GM18517 (cell line): ENCODE data around the gene NAA25.

Experiments used
- ATAC-seq: cut with Tn5 transposase; IDR thresholded peaks from one replicate; pipeline ENCODE4 v1.9.1; 2021; ENCODE audit warnings: mild to moderate bottlenecking, moderate library complexity; ENCODE audit not compliant: unreplicated experiment

NAA25 gene

DNA sequence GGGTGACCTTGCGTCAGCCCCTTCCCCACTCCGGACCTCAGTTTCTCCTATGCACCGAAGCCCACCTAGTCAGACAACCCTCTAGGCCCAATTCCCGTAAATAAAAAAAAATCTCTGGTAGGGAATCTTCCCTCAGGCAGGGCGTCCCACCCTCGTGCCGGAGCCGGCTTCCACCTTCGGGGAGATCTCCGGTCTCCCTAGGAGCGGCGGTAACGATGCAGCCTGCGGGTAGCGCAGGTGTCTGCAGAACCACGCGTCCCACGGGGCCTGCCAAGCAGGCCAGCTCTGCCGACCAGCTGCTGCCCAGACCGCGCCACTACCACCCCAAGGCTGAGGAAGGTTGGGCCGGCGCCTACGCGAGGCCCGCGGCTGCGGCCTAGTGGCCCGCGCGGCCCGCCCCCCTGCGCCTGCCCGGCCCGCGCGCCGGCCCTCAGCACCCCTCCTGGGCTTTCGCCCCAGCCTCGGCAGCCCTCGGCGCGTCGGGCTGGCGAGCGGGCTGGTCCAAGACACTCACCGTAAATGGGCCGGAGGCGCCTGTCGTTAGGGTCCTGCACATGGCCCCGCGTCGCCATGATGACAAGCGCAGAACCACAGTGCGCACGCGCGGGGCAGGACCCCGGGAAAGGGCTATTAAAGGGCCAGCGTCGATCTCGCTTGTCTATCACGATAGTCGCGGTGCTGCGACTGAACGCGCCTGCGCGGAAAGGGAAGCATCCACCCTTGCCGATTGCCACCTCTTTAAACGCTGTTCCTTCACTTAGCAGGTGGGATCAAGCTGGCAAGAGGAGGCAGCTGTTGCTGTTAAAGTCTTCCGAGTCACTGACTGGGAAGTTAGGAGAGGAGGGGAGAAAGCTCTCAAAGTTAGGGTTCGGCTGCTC lies at the start of gene NAA25:
Gene NAA25, minus strand, starts transcription at position 582 of the 878 bp plus-strand sequence. Its CDS starts 10 bp downstream, at position 572.
- peak; percentile 62 for ATAC-seq

DNA sequence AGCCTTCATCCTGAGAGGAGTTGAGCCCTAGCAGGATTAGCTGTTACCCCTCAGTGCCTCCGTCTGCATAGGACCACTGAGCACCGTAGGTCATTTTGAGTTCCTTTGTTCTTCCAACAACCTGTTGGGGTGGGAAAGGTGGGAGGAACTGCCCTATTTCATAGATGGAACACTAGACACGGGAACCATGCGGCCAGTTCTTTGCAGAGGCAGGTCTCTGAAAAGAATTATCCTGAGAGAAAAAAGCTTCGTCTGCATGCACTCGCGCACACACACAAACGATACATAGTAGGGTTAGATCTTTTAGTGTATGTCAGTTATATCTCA lies 45.3 kb upstream of the NAA25 start:
- no peak for ATAC-seq

DNA sequence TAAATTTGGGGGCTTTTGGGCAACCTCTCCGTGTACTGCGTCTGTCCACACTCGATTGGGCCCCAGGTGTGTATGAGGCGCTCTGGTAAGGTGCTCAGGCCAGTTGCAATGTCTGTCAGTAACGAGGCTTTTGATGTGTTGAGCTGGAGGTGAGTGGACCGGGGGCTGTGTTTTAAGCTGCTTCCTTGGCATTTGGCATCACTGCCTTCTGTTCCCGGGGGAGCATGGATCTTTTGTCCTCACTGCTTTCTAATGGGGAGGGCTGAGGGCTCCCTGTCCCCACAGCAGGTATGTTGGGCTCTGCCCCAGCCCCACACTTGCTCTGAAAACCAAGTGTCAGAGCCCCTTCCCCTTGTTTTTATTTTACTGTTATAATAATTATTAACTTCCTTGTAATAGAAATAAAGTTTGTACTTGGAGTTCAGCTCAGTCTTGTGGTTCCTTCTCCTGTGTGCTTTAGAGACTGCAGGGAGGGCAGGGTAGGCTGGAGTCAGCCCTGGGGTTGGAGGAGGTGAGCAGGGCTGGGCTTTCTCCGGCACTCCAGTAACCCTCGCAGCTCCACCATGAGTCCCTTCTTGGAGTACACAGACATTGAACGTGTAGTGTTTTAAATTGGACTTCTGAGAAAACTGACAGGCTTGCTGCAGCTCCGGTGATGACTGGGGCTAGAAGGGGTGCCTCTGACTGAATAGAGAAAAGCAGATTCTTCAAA lies 44.8 kb upstream of the NAA25 start:
- ATAC-seq = no peak

DNA sequence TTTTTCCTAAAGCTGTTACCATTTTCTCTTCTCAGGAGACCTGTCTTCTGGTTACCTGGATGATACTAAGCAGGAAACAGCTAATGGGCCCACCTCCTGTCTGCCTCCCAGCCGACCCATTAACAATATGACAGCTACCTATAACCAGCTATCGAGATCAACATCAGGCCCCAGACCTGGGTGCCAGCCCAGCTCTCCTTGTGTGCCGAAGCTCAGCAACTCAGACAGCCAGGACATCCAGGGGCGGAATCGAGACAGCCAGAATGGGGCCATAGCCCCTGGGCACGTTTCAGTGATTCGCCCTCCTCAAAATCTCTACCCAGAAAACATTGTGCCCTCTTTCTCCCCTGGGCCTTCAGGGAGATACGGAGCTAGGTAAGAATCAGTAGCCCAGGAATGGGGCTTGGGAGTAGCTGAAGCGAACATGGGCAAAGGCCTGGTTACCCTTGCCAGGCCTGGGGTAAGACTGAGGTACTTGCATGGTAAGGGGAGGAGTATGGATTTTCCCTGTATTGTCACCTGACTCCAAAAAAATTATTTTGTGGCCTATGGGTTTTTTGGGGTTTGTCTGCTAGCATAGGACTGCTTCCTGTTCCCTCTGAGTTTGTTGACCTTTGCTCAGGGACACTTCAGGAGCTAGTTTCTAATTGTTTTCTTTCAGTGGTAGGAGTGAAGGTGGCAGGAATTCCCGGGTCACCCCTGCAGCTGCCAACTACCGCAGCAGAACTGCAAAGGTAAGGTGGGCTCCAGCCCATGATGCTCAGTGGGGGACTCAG lies 43.4 kb upstream of the NAA25 start:
- ATAC-seq = no peak

DNA sequence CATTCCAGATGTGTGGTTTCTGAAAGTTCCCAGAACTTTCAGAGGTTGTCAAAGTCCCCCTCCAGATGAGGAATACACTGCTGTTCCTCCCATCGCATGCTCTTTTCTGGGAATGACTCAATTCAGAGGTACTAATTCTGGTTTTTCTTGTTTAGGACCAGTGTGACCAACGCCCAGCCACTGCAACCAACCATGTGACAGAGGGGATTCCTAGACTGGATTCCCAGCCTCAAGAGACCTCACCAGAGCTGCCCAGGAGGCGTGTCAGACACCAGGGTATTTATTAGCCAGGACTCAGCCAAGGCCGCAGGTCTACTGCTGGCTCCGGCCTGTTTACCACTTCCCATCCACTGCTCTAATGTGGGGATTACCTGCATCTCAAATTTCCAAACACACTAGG lies 41.0 kb upstream of the NAA25 start:
- no peak for ATAC-seq

DNA sequence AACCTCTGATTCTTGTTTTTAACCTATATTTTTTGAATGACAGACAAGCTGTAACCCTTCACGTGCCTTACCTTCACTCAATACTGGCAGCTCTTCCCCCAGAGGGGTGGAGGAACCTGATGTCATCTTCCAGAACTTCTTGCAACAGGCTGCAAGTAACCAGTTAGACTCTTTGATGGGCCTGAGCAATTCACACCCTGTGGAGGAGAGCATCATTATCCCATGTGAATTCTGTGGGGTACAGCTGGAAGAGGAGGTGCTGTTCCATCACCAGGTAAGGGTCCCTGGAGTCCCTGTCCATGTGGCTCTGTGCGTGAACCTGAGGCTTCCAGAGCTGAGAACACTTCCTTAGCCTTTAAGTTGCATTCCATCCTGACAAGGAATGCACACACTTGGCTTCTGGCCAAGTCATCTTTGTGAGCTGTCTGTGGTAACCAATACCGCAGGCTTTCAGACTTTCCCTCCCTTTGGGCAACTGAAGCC lies 39.5 kb upstream of the NAA25 start:
- no peak for ATAC-seq

DNA sequence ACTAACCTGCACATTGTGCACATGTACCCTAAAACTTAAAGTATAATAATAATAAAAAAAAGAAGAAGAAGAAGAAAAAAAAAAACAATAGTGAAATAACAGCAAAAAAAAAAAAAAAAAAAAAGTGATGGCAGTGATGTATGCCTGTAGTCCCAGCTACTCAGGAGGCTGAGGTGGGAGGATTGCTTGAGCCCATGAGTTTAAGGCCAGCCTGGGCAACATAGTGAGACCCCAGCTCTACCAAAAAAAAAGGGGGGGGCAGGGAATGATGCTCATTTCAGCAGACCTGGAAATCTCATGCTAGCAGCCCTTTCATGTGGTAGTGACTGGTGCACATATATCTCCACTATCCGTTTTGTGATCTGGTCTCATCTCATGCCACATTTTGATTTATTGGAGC lies 37.5 kb upstream of the NAA25 start:
- no peak for ATAC-seq

DNA sequence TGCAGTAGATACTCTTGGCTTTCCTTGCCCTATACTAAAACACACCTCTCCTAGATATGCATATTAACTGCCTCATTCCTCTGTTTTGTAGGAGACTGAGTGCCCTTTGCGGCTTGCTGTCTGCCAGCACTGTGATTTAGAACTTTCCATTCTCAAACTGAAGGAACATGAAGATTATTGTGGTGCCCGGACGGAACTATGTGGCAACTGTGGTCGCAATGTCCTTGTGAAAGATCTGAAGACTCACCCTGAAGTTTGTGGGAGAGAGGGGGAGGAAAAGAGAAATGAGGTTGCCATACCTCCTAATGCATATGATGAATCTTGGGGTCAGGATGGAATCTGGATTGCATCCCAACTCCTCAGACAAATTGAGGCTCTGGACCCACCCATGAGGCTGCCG lies 32.1 kb upstream of the NAA25 start:
- no peak for ATAC-seq

DNA sequence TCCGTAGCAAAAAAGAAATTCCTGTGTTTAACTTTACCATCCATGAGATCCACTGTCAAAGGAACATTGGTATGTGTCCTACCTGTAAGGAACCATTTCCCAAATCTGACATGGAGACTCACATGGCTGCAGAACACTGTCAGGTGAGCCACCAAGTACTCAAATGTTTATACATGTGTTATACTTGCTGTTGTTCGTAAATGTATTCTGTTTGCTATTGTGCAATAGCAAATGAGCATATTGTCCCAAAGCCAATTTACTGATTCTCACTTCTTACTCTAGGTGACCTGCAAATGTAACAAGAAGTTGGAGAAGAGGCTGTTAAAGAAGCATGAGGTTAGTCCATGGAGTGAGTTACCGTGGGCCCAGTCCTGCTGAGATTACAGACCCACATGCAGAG lies 26.1 kb upstream of the NAA25 start:
- no peak for ATAC-seq

DNA sequence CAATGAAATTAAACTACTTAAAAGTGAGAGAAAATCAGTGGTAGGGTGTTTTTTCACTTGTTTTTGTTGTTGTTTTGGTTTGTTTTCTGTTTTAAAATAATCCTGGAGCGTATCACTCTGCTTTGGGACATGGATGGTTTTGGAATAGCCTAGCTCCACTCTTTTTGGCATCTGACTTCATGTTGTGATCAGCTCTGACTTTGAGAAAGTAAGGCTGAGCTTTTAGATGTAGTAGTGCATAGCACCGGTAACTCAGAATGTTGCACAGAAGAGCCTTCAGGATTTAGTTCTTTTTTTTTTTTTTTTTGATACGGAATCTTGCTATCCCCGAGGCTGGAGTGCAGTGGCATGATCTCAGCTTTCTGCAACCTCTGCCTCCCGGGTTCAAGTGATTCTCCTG lies 24.8 kb upstream of the NAA25 start:
- ATAC-seq = no peak

DNA sequence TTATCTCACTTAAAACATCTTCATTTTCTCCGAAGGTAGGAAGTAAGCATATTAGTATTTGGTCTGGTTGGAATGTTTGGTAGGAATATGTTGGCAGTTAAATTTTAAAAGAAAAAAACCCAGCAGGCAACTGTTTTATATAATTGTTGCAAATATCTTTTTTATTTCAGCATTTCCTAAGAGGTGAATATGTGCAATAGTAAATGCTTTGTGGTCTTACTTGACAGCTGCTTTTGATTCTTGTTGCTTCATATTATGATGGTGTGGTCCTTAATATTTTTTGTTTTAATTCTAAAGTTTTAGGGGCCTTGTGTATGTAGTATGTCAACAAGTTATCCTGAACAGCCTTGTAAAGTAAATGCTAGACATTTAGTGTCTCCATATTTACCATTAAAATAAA lies 23.1 kb upstream of the NAA25 start:
- ATAC-seq = no peak

DNA sequence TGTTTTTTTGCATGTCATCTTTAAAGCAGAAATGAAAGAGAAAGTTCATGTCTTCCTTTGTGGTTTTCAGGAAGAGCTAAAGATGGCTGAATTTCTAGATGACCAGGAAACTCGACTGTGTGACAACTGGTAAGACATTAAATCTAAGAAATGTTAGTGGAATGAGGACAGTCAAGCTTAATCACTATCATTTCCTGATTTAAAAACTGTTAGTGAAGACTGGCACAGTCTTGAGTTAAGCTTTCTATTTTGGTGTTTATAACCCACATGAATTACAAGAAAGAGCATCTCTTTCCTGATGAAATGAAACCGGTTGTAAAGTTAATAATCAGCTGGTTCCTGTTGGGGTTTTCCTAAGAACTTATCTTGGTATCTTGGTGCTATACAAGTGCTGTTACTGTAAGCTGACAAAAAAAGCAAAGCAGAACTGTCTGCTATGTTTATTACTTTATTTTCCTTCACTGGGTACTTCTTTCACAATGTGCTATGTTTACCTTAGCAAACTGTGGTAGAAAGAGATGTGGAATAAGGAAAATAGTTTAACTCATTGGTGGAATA lies 21.9 kb upstream of the NAA25 start:
- ATAC-seq = peak; percentile 65

DNA sequence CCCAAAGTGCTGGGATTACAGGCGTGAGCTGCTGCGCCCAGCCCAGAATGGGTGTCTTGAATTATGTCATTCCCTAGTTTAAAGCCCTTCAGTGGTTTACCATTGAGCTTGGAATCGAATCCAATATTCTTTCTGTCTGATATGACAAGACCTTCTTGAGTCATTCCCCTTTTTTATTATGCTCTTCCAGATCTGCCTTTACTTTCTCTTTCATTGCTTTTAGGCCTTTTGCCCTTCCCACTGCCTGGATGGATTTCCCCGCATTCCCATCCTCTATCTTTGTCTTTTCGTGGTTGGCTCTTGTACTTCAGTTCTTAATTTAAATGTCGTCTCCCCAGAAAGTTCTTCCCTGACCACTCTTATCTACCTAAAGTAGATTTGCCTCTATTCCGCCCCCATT lies 18.3 kb upstream of the NAA25 start:
- ATAC-seq = no peak

DNA sequence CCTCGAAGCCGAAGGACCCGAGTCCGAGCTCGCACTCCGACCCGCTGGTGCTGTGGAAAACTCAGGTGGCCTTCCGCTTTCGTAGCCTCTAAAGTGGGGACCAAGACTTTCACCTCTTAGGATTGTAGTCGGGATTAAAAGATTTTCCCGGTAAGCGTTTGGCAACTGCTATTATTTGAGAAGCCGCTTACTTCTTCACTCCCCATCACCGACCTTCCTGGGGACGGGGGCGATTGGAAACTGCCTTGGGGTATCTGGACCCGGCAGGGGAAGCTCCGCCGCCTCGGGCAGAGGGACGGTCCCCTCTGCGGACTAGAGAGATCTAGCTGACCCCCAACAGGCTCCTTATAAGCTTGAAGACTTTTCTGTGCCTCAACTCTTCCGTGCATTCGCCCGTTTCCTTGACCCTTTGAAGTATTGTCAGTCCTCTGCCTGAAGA lies 17.4 kb upstream of the NAA25 start:
- no peak for ATAC-seq

DNA sequence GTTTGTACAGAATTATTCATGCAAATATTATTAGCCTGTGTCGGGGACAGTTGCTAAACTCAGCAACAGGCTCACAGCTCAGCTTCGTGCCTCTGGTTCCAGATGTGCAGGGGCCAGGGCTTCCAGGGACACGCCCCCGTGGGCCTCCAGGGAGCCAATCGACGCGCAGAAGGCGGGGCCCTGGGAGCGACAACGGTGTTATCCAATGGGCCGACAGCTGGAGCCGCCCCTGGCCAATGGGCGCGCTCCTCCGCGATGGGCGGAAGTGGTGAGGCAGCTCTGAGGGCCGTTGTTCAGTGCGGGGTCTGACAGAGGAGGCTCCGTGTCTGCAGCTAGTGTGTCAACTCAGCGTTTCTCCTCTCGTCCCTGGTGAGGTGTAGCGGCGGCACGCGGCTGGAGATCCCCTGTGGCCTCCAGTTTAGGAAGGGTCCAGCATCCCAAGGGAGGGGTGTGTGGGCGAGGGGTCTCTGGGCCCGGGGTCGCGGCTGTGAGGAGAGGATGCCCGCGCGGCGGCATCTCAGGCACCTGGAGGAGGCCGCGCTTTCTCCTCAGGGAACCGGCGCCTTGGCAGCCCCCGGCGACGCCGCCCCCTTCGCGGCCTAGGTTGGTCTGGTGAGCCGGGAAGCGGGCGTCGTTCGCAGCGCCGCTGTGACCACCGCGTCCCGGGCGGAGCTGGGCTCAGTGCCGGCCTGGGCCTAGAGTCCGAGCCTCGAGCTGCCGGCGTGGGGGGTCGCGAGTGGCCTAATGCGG lies 16.8 kb upstream of the NAA25 start, which contains the start of gene TRAFD1:
Gene TRAFD1, plus strand, starts transcription at position 311 of the 750 bp plus-strand sequence. CDS start 4,963 bp downstream, outside the sequence.
- peak; percentile 91 for ATAC-seq

DNA sequence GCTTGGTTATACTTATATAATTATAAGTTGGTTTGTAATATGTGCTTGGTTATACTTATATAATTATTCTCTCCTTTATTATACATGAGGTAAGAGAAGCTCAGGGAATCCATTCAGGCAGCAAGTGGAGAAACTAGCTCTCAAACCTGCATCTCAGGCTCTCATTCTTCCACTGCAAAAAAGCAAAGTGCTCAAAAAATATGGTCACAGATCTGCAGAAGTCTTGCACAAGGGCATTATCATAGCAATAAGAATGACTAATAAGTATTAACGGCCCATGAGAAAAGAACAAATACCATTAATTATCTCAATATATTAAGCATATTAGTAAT lies 16.3 kb upstream of the NAA25 start:
- no peak for ATAC-seq

DNA sequence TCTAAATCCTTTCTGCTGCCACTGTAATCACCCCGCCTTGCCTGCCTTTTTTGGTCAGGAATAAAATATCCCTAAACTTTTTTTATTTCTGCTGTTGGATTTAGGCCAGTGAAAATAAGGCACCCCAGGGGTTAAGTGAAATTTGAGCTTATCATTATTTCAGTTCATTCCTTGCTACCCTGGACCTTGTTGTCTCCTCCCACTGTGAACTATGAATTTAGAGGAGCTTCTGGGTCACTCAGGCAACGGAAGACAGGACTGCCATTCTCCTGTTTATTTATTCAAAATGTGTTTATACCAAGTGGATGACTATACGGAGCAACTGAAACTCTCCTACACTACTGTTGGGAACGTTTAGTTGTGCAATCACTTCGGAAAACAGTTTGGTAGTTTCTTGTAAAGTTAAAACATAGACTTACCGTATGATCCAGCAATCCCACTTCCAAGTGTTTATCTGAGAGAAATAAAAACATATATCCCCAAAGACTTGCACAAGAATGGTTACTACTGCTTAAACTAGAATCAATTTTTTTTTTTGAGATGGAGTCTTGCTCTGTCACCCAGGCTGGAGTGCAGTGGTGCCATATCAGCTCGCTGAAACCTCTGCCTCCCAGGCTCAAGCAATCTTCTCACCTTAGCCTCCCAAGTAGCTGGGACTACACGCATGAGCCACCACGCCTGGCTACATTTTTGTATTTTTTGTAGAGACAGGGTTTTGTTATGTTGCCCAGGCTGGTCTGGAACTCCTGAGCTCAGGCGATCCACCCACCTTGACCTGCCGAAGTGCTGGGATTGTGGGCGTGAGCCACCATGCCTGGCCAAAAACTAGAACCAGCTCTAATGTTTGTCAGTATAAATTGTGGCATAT lies 14.5 kb upstream of the NAA25 start:
- no peak for ATAC-seq

DNA sequence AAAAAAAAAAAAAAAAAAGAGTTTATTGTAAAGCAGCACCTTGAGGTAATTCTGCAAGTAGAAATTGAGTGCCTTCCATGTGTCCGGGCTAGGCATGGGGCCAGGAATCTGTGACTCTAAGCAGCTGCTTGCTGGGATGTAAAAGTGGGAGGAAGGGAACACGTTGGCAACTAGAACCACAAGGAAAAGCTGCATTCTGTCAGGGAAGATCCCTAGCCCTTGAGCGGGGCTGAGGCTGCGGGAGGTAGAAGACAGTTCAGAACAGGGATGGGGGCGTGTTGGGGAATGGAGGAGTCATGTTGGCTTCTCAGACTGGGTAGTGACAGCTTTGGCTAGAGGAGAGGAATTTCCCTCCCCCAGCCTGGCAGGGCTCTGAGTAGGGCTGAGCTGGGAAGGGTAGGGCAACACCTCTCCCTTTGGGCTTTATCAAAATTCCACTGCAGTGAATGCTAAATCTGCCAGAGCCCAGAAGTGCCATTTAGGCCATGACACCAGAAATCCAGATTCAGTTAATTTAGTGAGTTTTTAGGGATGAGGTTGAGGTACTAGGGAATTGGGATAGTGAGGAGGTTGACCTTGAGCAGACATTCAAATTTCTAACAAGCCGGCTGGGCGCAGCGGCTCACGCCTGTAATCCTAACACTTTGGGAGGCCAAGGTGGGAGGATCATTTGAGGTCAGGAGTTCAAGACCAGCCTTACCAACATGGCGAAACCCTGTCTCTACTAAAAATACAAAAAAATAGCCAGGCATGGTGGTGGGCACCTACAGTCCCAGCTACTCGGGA lies 13.4 kb upstream of the NAA25 start:
- no peak for ATAC-seq

DNA sequence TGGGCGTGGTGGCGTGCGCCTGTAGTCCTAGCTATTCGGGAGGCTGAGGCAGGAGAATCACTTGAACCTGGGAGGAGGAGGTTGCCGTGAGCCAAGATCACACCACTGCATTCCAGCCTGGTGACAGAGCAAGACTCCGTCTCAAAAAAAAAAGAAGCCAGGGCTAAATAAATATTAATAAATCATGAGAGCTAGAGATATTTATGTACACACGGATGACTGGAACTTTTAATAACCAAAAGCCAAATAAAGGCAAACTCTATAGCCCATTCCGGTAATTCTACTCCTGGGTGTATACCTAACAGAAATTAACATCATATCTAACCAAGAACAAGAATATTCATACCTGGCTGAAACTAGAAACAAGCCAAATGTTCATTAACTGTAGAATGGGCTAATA lies 9.1 kb upstream of the NAA25 start:
- ATAC-seq = no peak
